Measurements from ENCODE around the gene PBX2. TPM values are rescaled to one million over a fixed set of nuclear protein-coding genes. Genes with fewer than 3 reads are reported as not detected.

Gene PBX2
- total RNA-seq, 1 experiment from 2014 or later = 51.7 TPM

DNA sequence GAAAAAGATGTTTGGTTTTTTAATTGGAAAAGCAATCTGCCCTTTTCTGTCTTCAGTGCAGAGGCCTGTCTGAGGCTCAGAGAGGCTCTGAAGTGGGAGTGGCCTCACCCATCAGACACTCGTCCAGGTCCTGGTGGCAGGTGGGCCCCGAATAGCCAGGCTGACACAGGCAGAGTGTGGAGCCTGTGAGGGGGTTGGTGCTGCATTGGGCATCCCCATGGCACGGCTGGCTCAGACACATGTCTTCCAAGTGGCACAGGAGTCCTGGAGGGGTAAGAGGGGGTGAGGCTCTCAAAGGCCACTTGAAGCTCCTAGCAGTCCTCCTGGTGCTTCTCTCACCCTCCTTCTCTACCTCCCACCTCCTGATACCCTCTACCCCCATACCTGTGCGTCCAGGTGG lies 30.0 kb upstream of the PBX2 start:
- Histone ChIP-seq H3K9ac (ENCODE audit: low read length) (no peak overlapping the region), H3K9me3 (ENCODE audit: low read length) (no peaks in the 10 kb centered on the region), H4K20me1 (ENCODE audit: insufficient read depth, low read depth, low read length) (no peaks in the 10 kb centered on the region), H3K4me1 (ENCODE audit: low read length) (peaks cover 39% of the 10 kb centered on the region), H3K4me3 (ENCODE audit: low read length) (no peak overlapping the region), H3K36me3 (ENCODE audit: insufficient read depth, low read length) (no peaks in the 10 kb centered on the region), H3K9me2 (replicated peaks; ENCODE audit: insufficient read depth, low read length) (no peaks in the 10 kb centered on the region), H3K27me3 (ENCODE audit: low read length) (no peaks in the 10 kb centered on the region), H3K79me2 (ENCODE audit: low read length) (no peaks in the 10 kb centered on the region), H3K4me2 (ENCODE audit: low read depth, low read length, poor library complexity, severe bottlenecking) (no peak overlapping the region), H2AFZ (ENCODE audit: low read length) (no peak overlapping the region), H3K27ac (ENCODE audit: low read length) (no peak overlapping the region)
- peak; percentile 29 for DNase-seq

- Histone ChIP-seq H3K4me2 (ENCODE audit: low read depth, low read length, poor library complexity, severe bottlenecking) (no peak overlapping the region), H3K36me3 (ENCODE audit: insufficient read depth, low read length) (no peaks in the 10 kb centered on the region), H3K27ac (ENCODE audit: low read length) (no peak overlapping the region), H3K27me3 (ENCODE audit: low read length) (no peaks in the 10 kb centered on the region), H3K9ac (ENCODE audit: low read length) (no peak overlapping the region), H3K79me2 (ENCODE audit: low read length) (no peaks in the 10 kb centered on the region), H3K9me3 (ENCODE audit: low read length) (no peaks in the 10 kb centered on the region), H3K4me3 (ENCODE audit: low read length) (no peak overlapping the region), H4K20me1 (ENCODE audit: insufficient read depth, low read depth, low read length) (no peaks in the 10 kb centered on the region), H3K9me2 (replicated peaks; ENCODE audit: insufficient read depth, low read length) (no peaks in the 10 kb centered on the region), H3K4me1 (ENCODE audit: low read length) (peaks cover 25% of the 10 kb centered on the region), H2AFZ (ENCODE audit: low read length) (no peak overlapping the region)
- peak; percentile 30 for DNase-seq
Measured at GRCh38 chr6:32218167-32218566, 28.2 kb upstream of the PBX2 start.

DNA sequence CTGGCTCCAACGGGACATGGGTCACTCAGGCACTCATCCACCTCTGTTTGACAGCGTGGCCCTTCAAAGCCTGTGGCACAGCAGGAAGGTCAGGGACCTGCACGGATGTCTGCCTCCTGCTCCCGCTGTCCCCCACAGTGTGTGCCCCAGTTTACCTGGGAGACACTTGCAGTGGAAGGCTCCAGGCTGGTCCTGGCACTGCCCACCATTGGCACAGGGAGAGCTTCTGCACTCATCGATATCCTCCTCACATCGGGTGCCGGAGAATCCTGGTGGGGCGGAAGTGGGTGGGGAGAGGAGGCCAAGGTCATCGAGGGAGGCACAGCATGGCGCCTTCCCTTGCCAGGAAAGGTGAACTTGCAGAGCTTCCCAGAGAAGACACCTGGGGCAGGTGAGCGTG lies 27.0 kb upstream of the PBX2 start:
- no peak overlapping the region for H2AFZ ChIP-seq (ENCODE audit: low read length)
- H3K79me2 ChIP-seq (ENCODE audit: low read length) = no peaks in the 10 kb centered on the region
- peaks cover 13% of the 10 kb centered on the region for H3K4me1 ChIP-seq (ENCODE audit: low read length)
- no peaks in the 10 kb centered on the region for H3K27me3 ChIP-seq (ENCODE audit: low read length)
- no peak for DNase-seq
- no peak overlapping the region for H3K4me2 ChIP-seq (ENCODE audit: low read depth, low read length, poor library complexity, severe bottlenecking)
- no peak overlapping the region for H3K4me3 ChIP-seq (ENCODE audit: low read length)
- H4K20me1 ChIP-seq (ENCODE audit: insufficient read depth, low read depth, low read length) = no peaks in the 10 kb centered on the region
- H3K36me3 ChIP-seq (ENCODE audit: insufficient read depth, low read length) = no peaks in the 10 kb centered on the region
- no peak overlapping the region for H3K9ac ChIP-seq (ENCODE audit: low read length)
- H3K9me3 ChIP-seq (ENCODE audit: low read length) = no peaks in the 10 kb centered on the region
- no peak overlapping the region for H3K27ac ChIP-seq (ENCODE audit: low read length)
- no peaks in the 10 kb centered on the region for H3K9me2 ChIP-seq (replicated peaks; ENCODE audit: insufficient read depth, low read length)

- Histone ChIP-seq H3K36me3 (ENCODE audit: insufficient read depth, low read length) (no peaks in the 10 kb centered on the region), H4K20me1 (ENCODE audit: insufficient read depth, low read depth, low read length) (no peaks in the 10 kb centered on the region), H2AFZ (ENCODE audit: low read length) (no peak overlapping the region), H3K79me2 (ENCODE audit: low read length) (no peaks in the 10 kb centered on the region), H3K27ac (ENCODE audit: low read length) (no peak overlapping the region), H3K9me3 (ENCODE audit: low read length) (no peaks in the 10 kb centered on the region), H3K9me2 (replicated peaks; ENCODE audit: insufficient read depth, low read length) (no peaks in the 10 kb centered on the region), H3K4me2 (ENCODE audit: low read depth, low read length, poor library complexity, severe bottlenecking) (no peak overlapping the region), H3K4me3 (ENCODE audit: low read length) (no peak overlapping the region), H3K4me1 (ENCODE audit: low read length) (peaks cover 6% of the 10 kb centered on the region), H3K9ac (ENCODE audit: low read length) (no peak overlapping the region), H3K27me3 (ENCODE audit: low read length) (no peaks in the 10 kb centered on the region)
- DNase-seq = peak; percentile 37
Measured at GRCh38 chr6:32216285-32216684, 26.3 kb upstream of the PBX2 start.

DNA sequence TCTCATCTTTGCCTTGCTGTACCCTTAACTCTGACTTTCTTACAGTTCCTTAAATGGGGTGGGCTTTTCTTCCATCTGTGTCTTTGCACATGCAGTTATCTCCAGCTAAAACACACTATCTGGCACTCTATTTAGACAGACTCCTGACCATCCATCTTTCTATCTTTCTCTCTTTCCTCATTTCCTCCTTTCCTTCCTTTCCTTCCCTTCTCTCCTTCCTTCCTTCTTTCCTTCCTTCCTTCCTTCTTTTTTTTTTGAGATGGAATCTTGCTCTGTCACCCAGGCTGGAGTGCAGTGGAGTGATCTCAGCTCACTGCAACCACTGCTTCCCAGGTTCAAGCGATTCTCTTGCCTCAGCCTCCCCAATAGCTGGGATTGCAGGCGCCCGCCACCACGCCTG lies 25.6 kb upstream of the PBX2 start:
- no peak overlapping the region for H3K9ac ChIP-seq (ENCODE audit: low read length)
- H3K79me2 ChIP-seq (ENCODE audit: low read length) = no peaks in the 10 kb centered on the region
- H3K27me3 ChIP-seq (ENCODE audit: low read length) = no peaks in the 10 kb centered on the region
- no peaks in the 10 kb centered on the region for H3K9me3 ChIP-seq (ENCODE audit: low read length)
- H3K4me3 ChIP-seq (ENCODE audit: low read length) = no peak overlapping the region
- DNase-seq = no peak
- no peaks in the 10 kb centered on the region for H4K20me1 ChIP-seq (ENCODE audit: insufficient read depth, low read depth, low read length)
- H3K9me2 ChIP-seq (replicated peaks; ENCODE audit: insufficient read depth, low read length) = no peaks in the 10 kb centered on the region
- H3K36me3 ChIP-seq (ENCODE audit: insufficient read depth, low read length) = no peaks in the 10 kb centered on the region
- H3K4me1 ChIP-seq (ENCODE audit: low read length) = no peaks in the 10 kb centered on the region; the same call in 1 of the 2 replicates
- H2AFZ ChIP-seq (ENCODE audit: low read length) = no peak overlapping the region
- H3K27ac ChIP-seq (ENCODE audit: low read length) = no peak overlapping the region
- H3K4me2 ChIP-seq (ENCODE audit: low read depth, low read length, poor library complexity, severe bottlenecking) = no peak overlapping the region

DNA sequence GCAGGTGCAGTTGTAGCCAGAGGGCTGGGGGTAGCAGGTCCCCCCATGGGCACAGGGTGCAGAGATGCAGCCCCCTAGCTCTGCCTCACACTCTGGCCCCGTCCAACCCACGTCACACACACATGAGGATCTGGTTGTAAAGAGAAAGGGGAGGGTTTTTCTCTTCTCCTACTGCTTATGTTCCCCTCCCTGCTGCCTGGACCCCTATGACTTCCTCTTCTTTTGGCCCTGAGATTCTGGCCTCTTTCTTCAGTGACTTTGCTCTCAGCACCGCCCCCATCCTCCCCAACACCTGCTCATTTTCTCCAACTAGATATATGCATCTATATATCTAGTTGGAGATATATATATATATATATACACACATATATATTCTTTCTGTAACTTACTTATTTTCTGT lies 24.1 kb upstream of the PBX2 start:
- Histone ChIP-seq H3K4me3 (ENCODE audit: low read length) (no peak overlapping the region), H2AFZ (ENCODE audit: low read length) (no peak overlapping the region), H3K27ac (ENCODE audit: low read length) (no peak overlapping the region), H3K9ac (ENCODE audit: low read length) (no peak overlapping the region), H4K20me1 (ENCODE audit: insufficient read depth, low read depth, low read length) (no peaks in the 10 kb centered on the region), H3K9me2 (replicated peaks; ENCODE audit: insufficient read depth, low read length) (no peaks in the 10 kb centered on the region), H3K4me1 (ENCODE audit: low read length) (no peaks in the 10 kb centered on the region), H3K4me2 (ENCODE audit: low read depth, low read length, poor library complexity, severe bottlenecking) (no peak overlapping the region), H3K36me3 (ENCODE audit: insufficient read depth, low read length) (no peaks in the 10 kb centered on the region), H3K9me3 (ENCODE audit: low read length) (no peaks in the 10 kb centered on the region), H3K79me2 (ENCODE audit: low read length) (no peaks in the 10 kb centered on the region), H3K27me3 (ENCODE audit: low read length) (no peaks in the 10 kb centered on the region)
- DNase-seq = peak; percentile 37

- H2AFZ ChIP-seq (ENCODE audit: low read length) = no peak overlapping the region
- no peaks in the 10 kb centered on the region for H3K9me2 ChIP-seq (replicated peaks; ENCODE audit: insufficient read depth, low read length)
- DNase-seq = peak; percentile 2
Measured at GRCh38 chr6:32213649-32214048, 23.6 kb upstream of the PBX2 start.

DNA sequence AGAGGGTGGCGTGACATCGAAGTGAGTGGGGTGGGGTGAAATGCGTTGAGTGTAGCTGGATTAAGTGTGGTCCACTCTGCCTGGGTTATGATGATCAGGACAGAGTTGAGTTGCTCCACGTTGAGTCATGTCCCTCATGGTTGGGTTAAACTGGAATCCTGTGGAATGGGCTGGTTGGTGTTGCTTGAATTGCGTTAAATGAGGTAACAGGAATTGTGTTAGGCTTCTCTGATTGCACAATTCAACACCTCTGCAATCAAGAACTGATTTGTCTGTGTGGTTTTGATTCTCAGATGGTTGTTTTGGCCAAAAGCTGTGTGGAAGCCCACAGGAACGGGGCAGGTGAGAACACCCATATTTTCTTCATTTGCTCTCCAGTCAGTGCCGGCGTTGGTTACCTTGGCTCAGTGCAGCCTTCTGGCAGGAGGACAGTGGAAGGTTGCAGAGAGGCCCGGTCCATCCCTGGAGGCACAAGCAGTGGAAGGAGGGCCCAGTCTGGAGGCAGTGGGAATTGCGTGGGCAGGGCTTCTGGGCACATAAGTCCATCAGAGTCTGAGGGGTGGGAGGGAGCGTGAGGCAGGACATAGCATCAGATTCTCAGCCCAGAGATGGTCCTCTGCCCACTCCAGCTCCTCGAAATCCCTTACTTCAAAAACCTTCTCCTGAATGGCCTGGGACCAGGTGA lies 22.2 kb upstream of the PBX2 start:
- no peaks in the 10 kb centered on the region for H3K9me3 ChIP-seq (ENCODE audit: low read length)
- no peaks in the 10 kb centered on the region for H3K36me3 ChIP-seq (ENCODE audit: insufficient read depth, low read length)
- H4K20me1 ChIP-seq (ENCODE audit: insufficient read depth, low read depth, low read length) = no peaks in the 10 kb centered on the region
- H3K79me2 ChIP-seq (ENCODE audit: low read length) = no peaks in the 10 kb centered on the region
- H3K27ac ChIP-seq (ENCODE audit: low read length) = no peak overlapping the region
- H3K27me3 ChIP-seq (ENCODE audit: low read length) = no peaks in the 10 kb centered on the region
- no peak overlapping the region for H3K4me2 ChIP-seq (ENCODE audit: low read depth, low read length, poor library complexity, severe bottlenecking)
- H2AFZ ChIP-seq (ENCODE audit: low read length) = no peak overlapping the region
- peak; percentile 30 for DNase-seq
- no peaks in the 10 kb centered on the region for H3K9me2 ChIP-seq (replicated peaks; ENCODE audit: insufficient read depth, low read length)
- no peak overlapping the region for H3K4me3 ChIP-seq (ENCODE audit: low read length)
- H3K9ac ChIP-seq (ENCODE audit: low read length) = no peak overlapping the region
- H3K4me1 ChIP-seq (ENCODE audit: low read length) = peaks cover 11% of the 10 kb centered on the region

More at GRCh38 chr6:32213649-32214048, 23.6 kb upstream of the PBX2 start:
- H4K20me1 ChIP-seq (ENCODE audit: insufficient read depth, low read depth, low read length) = no peaks in the 10 kb centered on the region
- no peak overlapping the region for H3K9ac ChIP-seq (ENCODE audit: low read length)
- no peaks in the 10 kb centered on the region for H3K36me3 ChIP-seq (ENCODE audit: insufficient read depth, low read length)
- peaks cover under 1% of the 10 kb centered on the region; the same call in 1 of the 2 replicates for H3K4me1 ChIP-seq (ENCODE audit: low read length)
- no peak overlapping the region for H3K4me3 ChIP-seq (ENCODE audit: low read length)
- no peaks in the 10 kb centered on the region for H3K9me3 ChIP-seq (ENCODE audit: low read length)
- H3K4me2 ChIP-seq (ENCODE audit: low read depth, low read length, poor library complexity, severe bottlenecking) = no peak overlapping the region
- H3K27me3 ChIP-seq (ENCODE audit: low read length) = no peaks in the 10 kb centered on the region
- no peaks in the 10 kb centered on the region for H3K79me2 ChIP-seq (ENCODE audit: low read length)
- no peak overlapping the region for H3K27ac ChIP-seq (ENCODE audit: low read length)

All from Karpas-422 (cell line).